AG08396 (cell line): ENCODE measurements around the gene OTOL1.

Experiments
- DNase-seq: peaks from one replicate; pipeline ENCODE4 v3.0.0; 2012; ENCODE audit warnings: low spot score, mixed read lengths

OTOL1 gene

DNA sequence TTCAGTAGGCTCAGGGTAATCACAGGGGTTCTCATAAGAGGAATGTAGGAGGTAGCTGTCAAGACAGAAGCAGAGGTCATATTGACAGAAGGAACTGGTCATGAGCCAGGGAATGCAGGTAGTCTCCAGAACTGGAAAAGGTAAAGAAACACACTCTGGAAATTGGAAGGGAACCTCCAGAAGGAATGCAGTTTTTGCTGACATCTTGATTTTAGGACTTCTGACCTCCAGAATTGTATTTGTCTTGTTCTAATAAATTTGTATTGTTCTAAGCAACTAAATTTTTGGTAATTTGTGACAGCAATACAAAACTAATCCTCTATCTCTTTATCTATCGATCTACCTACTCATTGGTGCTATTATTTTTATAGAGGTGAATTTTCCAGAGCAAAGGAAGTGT, 49.2 kb downstream of the OTOL1 start:
- DNase-seq = no peak

DNA sequence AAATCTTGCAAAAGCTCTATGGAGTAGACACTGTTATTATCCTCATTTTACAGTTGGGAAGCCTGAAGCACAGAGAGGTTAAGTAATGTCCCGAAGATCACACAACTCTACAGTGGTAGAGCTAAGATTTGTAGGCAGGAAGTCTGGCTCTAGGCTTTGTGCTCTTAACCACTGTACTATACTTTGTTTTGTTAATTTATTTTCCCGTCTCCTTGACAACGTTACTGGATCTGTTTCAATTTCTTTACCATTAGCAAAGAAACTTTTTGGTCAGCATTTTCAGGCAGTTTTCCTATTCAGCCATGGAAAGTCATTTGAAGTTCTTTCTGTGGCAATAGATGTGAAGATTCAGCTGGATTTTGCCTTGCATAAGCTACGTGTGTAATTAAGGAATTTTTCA, 51.7 kb downstream of the OTOL1 start:
- no peak for DNase-seq

DNA sequence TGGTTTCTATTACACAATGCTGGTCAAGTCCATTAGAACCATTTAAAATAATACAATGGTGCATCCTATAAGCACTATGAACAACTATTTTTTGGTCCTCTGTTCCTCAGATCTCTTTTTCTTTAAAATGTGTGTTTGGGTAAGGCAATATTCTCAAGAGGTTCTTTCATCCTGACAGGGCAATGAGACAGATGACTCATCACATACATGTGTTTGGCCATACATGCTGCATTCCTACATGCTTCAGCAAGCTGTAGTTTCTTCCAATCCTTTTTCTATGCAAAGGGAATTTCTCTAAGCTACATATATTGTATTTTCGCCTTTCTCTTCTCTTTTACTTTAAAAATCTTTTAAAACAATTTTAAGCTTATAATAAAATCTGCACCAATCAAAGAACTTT, 52.7 kb downstream of the OTOL1 start:
- no peak for DNase-seq

DNA sequence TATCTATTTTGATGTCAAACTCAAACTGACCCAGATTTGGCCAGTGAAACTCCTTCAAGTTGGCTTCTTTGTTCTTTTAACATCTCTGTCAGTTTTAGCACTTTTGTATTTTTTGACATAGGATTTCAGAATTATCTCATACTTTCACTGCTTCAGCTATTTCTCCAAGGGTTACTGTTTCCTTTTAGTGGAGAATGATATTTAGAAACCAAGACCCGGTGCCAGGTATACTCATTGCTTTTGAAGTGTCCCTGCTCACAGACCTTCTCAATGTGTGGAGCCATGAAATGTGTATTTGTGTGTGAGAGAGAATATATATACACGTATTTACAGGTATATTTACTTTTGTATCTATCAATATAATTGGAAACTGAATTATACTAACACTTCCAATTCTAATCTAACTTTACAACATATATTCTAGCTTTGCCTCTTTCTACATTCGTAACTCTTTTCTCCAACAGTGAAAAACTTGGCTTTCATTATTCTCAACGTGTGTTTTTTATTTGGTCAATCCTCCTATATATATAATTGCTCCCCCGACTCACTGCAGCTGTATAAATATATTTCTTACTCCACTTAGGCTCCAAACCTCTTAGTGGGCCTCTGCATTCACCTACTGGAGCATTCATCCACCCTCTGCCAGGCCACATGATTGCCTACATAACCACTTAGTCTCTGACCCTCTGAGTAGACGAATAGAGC, 54.0 kb downstream of the OTOL1 start:
- no peak for DNase-seq

DNA sequence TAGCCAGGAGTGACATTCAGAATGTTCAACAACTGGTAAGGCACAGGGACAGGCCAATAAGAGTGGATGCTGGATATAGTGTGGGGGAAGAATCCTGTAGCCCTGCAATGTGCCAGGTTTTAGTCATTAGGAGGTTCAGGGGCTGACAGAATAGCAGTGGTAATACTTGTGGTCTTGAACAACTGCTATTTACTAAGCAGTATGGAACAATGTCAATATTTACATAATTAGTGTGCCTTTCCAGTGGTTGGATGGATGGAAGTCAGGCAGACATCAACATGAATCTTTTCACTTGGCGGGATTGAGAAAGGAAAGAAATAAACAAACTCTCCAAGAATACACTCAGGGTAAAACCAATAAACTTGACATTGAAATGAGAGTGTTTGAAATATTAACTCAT, 55.1 kb downstream of the OTOL1 start:
- DNase-seq = no peak

DNA sequence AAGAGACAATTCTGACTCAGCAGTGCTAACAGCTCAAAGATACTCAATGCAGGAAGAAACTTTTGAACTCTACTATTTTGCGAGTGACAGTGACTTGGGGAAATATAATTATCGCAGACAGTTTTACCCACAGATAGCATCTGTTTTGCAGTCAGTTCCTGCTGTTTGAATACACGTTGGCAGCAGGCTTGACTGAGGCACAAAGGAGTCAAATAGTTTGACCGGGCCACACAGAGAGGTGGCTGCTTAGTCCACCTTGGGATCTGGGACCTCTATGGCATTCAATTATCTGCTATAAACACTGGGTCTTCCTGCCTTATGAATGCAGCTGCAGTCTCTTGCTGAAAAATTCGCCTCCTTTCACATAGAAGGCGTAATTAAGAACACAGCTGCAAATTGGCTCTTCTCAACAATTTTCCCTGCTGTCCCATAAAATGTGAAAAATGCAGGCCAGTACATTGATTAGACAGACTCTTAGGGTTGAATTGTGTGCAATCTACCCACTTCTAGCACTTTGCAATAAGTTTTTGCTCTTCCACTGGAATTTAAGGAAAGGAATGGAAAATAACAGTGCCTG, 56.5 kb downstream of the OTOL1 start:
- DNase-seq = no peak
